KOPT-K1 (cell line): Measurements from ENCODE around the gene ACSS1.

ENCODE experiments used
- H3K27ac ChIP-seq: fragments of 200-600 bp; sonication (generic); 2 replicates; pipeline ENCODE4 v1.5.1; 2016; ENCODE audit warnings: antibody characterized with exemption, mild to moderate bottlenecking, low read depth, low read length; ENCODE audit not compliant: poor library complexity, severe bottlenecking
- H3K36me3 ChIP-seq: fragments of 200-600 bp; sonication (generic); 2 replicates; pipeline ENCODE4 v1.5.1; 2017; ENCODE audit warnings: antibody characterized with exemption, mild to moderate bottlenecking, low read length, moderate library complexity; ENCODE audit not compliant: insufficient read depth
- H3K9me3 ChIP-seq: fragments of 200-600 bp; sonication (generic); 2 replicates; pipeline ENCODE4 v1.5.1; 2017; ENCODE audit warnings: antibody characterized with exemption, low read length, mild to moderate bottlenecking; ENCODE audit not compliant: insufficient read depth, poor library complexity, severe bottlenecking

Gene ACSS1

DNA sequence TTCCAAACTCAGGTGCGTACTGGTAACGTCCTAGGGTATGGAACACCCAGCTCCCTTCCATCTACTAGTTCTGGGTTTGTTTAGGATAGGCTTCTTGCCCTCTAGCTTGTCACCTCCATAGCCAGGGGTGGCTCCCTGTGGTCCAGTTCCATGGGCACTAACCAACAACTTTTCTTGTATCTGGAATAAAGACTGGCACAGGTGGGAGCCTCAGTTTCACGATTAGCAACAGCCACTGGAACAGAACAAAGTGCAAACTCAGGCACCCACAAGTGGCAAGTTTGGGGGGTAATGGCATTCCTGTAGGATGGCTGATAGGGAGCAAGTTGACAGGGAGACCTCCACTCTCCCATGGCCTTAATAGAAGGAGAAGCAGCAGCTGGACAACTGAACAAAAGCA, 59.8 kb downstream of the ACSS1 start:
- no peak overlapping the region for H3K27ac ChIP-seq
- H3K9me3 ChIP-seq, result no peaks in the 10 kb centered on the region

DNA sequence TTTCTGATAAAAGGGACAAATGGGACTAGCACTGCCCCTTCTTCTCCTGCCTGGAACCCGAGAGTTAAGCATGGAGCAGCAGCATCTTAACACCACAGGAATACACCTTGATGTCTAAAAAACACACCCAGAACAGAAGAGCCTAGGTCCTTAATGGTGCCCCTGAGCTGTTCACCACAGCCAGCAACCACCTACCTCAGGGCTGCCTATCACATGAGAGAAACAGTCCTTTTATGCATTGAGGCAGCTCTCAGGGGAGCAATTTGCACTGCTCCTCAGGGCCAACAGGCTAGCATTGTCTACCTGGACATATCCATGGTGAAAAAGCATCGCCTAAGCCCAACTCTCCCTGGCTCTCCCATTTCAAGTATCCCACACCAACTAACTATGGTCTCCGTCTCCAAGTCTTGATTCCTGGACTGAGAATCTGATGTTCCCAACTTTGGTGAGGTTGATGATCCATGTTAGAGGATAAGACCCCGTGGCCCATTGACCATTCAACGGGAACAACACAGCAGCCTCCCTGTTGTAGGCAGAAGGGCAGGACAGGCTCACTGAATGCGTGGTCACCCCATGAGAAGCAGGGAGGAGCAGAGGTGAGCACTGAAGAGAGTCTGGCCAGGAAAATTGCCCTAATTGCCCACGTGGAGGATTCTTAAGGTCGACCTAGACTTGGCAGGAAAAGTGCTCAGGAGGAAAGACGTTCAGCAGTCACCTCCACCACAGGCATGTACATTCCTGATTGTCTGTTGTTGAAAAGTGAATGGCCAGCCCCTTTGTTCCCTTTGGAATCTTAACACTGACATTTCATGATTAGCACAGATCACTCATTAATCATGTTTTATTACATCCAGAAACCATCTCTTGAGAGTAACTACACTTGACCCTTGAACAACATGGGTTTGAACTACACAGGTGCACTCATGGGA, 61.2 kb downstream of the ACSS1 start:
- H3K9me3 ChIP-seq, result no peaks in the 10 kb centered on the region
- H3K27ac ChIP-seq, result no peak overlapping the region
- H3K36me3 ChIP-seq, result no peaks in the 10 kb centered on the region

More for the DNA sequence above, 59.8 kb downstream of the ACSS1 start:
- H3K36me3 ChIP-seq, result no peaks in the 10 kb centered on the region

- Histone ChIP-seq H3K9me3 (no peaks in the 10 kb centered on the region), H3K27ac (no peak overlapping the region), H3K36me3 (no peaks in the 10 kb centered on the region)
Observed at GRCh38 chr20:24995741-24996448, 62.0 kb downstream of the ACSS1 start.

GRCh38 chr20:24994470-24995368, 63.2 kb downstream of the ACSS1 start:
- Histone ChIP-seq H3K9me3 (no peaks in the 10 kb centered on the region), H3K36me3 (peaks cover under 1% of the 10 kb centered on the region; the same call in 1 of the 2 replicates), H3K27ac (no peak overlapping the region)

GRCh38 chr20:24994186-24994465, 63.8 kb downstream of the ACSS1 start:
- peaks cover 6% of the 10 kb centered on the region for H3K36me3 ChIP-seq
- no peaks in the 10 kb centered on the region for H3K9me3 ChIP-seq
- no peak overlapping the region for H3K27ac ChIP-seq

DNA sequence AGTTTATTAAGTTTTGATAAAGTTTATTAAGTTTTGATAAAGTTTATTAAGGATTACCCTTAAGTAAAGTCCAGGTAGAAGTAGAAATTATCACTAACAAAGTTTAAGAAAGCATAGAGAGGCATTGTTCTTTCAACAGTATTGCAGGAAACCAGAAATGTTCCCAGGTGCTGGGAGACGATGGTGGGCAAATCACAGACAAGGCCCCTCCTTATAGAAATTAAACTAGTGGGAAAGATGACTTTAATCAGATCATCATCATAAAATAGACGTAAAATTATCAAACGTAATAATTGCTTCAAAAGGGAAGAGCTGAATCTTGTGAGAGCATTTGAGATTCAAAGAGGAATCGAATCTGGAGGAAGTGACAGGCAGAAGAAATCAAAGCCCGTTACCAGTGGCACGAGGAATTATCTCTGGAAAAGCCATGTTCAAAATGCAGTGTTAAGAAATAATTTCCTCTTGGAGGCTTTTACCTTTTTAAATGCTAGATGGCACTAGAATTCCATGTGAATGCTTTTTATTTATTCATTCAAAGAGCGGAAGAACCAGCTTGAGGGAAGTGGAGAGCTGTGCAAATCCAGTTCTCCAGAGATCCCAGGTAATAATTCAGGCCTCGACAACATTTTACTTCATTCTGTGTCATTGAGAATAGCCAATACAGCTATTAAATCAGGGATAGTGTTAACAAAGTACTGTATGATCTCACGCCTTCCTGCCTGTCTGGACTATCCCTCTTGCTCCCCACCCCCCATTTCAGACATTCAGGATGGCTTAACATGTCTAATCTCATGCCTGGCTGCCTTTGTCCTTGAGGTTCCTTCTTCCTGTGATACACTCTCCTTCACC, 64.4 kb downstream of the ACSS1 start:
- Histone ChIP-seq H3K9me3 (no peaks in the 10 kb centered on the region), H3K27ac (peak overlapping the region; percentile 79), H3K36me3 (peaks cover 9% of the 10 kb centered on the region)

- peaks cover 9% of the 10 kb centered on the region for H3K36me3 ChIP-seq
- H3K27ac ChIP-seq, result peak within 1 kb of the TSS; percentile 79
- H3K9me3 ChIP-seq, result no peaks in the 10 kb centered on the region
Observed at GRCh38 chr20:24992487-24993205, 65.3 kb downstream of the ACSS1 start, which contains the start of gene APMAP. APMAP (minus strand) TSS chr20:24992751; CDS start chr20:24992688, 63 bp downstream.

- peaks cover 12% of the 10 kb centered on the region for H3K36me3 ChIP-seq
- no peaks in the 10 kb centered on the region for H3K9me3 ChIP-seq
- peak overlapping the region; percentile 79 for H3K27ac ChIP-seq
Observed at GRCh38 chr20:24991897-24992486, 65.9 kb downstream of the ACSS1 start.

DNA sequence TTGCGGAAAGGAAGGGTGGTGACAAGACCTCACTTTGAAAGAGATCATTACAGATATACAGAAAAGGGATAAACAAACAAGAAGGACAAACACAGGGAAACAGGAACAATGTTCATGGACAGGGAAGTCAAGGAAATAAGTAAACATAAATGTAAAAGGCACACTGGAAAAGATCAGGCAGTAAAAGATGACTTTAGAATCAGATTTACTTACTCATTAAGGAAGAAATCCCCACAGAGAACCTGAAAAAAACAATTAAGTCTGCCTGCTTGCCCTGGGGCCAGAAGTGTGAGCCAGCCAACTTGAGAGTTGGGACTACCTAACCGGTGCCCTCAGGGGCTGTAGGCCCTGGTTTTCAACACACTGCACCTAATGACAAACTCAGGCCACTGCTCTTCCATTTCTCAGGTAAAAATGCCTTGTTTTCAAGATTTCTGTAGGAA, 67.1 kb downstream of the ACSS1 start:
- no peak overlapping the region for H3K27ac ChIP-seq
- H3K36me3 ChIP-seq, result peaks cover 12% of the 10 kb centered on the region
- no peaks in the 10 kb centered on the region for H3K9me3 ChIP-seq

GRCh38 chr20:24989162-24989561, 68.8 kb downstream of the ACSS1 start:
- Histone ChIP-seq H3K9me3 (no peaks in the 10 kb centered on the region), H3K36me3 (peaks cover 13% of the 10 kb centered on the region), H3K27ac (no peak overlapping the region)

DNA sequence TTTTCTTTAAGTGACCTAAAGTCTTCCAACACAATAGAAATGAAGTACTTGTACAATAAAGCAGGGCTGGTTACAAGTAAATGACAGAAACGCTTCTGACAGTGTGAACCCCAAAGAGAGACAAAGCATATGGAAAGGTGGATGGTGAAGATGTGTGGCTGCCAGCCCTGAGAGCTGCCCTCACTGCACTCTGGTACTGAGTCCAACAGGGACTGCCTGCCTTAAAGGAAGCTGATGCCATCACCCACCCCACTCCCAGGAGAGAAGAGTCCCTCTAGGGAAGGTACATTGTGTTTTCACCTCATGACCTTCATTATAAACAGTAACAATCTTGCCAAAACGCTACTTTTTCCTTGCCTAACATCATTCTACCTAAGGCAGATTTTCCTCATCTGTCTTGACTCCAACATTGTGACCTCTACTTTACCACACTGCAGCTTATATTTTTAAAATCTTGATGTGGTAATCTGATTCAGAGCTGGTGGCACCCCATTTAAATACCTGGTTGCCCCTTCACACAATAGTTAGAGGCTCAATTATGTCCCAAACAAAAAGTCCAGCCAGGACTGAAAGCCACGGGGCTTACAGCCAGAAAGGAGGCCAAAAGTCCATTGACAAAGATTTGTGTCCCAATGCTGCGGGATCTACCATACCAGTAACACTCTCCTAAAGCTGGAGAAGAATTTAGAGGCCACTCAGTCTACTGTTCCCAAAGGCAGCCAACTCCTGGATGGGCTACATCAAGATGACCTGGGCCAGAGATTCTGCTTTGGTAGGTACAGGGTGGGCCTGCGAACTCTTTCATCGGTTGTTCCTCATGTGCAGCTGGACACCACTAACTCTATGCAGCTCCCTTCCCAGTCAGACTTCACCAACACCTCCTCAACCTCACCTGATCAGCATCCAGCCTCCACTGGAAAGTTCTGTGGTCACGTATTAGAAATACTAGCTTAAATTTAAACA, 69.8 kb downstream of the ACSS1 start:
- H3K9me3 ChIP-seq, result no peaks in the 10 kb centered on the region
- no peak overlapping the region for H3K27ac ChIP-seq
- H3K36me3 ChIP-seq, result peaks cover 23% of the 10 kb centered on the region

DNA sequence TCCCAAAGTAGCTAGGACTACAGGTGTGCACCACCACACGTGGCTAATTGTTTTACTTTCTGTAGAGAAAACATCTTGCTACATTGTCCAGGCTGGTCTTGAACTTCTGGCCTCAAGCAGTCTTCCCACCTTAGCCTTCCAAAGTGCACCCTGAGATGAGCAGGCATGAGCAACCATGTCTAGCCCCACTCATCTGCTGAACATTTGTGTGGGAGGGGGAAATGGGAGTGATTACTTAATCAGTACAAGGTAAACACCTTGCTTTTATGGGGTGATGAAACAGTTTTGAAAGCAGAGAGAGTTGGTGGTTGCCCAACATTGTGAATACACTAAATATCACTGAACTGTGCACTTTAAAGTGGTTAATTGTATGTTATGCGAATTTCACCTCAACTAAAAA, 70.7 kb downstream of the ACSS1 start:
- peaks cover 32% of the 10 kb centered on the region for H3K36me3 ChIP-seq
- no peaks in the 10 kb centered on the region for H3K9me3 ChIP-seq
- no peak overlapping the region for H3K27ac ChIP-seq
